ENCODE data around the gene GSK3B.
"Not testable (repeated sequence)": the region's sequence is repeated elsewhere in the genome, so short reads cannot be mapped to it uniquely, and the experiment has no call there.

Gene GSK3B

DNA sequence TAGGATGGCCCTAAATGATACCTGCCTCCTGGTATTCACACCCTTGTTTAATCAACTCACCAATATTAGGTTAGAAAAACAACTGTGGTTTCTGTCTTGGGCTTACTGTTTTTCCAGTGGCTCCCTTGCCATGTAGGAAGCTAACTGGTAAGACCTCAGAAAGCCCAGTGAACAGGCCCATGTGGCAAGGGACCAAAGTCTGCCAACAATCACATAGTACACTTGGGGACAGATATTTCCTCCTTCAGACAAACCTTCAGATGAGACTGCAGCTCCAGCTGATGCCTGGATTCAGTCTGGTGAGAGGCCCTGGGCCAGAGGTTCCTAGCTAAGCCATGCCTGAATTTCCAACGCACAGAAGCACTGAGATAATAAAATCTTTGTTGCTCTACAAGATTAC is 96.1 kb downstream of the GSK3B start:
- no peak for DNase-seq

GRCh38 chr3:119990888-119991287 is 103.4 kb downstream of the GSK3B start:
- no peak for DNase-seq

DNA sequence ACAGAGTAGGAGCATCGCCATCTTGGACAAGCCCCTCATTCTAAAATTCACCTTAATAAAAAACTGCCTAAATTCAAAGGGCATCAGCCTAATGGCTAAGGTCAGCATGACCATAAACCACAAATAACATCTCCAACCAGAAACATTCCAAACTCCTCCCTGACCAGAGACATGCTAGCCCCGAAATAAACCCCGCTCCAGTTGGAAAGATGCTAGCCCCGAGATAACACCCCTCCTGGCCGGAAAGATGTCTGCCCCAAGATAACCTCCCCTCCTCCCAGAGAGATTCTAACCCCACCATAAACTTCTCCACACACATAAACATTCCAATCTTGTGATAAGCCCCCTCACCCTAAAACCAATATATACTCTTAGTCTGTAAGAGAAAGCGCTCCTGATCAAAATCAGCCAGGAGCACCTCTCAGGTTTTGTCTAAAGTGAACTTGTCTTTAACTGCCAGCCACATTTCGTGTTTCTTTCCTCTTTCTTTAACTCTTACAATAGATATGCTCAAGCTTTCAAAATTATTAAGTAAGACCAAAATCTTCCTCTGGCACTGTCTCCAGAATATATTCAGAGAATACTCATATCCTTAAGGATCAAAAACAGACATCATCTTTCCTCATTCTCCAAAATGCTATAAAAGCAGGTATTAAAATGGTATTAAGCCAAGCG is 104.1 kb downstream of the GSK3B start:
- no peak for DNase-seq

- DNase-seq, result not testable (repeated sequence)
Measured at GRCh38 chr3:119986812-119987211, 107.4 kb downstream of the GSK3B start.

DNA sequence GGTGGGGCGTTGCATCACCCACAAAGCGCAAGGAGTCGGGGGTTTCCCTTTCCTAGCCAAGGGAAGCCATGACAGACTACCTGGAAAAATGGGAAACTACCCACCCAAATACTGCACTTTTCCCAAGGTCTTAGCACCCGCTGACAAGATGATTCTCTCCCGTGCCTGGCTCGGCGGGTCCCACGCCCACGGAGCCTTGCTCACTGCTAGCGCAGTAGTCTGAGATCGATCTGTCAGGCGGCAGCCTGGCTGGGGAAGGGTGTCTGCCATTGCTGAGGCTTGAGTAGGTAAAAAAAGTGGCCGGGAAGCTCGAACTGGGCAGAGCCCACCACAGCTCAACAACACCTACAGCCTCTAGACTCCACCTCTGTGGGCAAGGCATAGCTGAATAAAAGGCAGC is 112.9 kb downstream of the GSK3B start:
- DNase-seq, result no peak

- no peak for DNase-seq
Measured at GRCh38 chr3:119978554-119979208, 115.6 kb downstream of the GSK3B start.

GRCh38 chr3:119977353-119977752 is 116.9 kb downstream of the GSK3B start:
- no peak for DNase-seq

DNA sequence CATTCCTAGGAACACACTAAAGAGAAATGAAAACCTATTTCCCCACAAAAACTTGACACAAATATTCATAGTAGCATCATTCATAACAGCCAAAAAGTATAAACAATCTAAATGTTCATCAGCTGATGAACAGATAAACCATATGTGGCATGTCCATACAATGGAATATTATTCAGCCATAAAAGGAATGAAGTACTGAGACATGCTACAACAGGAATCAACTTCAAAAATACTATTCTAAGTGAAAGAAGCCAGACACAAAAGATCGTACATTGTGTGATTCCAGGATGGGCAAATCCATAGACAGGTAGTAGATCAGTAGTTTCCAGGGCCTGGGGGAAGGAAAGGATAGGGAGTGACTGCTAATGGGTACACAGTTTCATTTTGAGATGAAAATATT is 118.0 kb downstream of the GSK3B start:
- DNase-seq, result no peak

DNA sequence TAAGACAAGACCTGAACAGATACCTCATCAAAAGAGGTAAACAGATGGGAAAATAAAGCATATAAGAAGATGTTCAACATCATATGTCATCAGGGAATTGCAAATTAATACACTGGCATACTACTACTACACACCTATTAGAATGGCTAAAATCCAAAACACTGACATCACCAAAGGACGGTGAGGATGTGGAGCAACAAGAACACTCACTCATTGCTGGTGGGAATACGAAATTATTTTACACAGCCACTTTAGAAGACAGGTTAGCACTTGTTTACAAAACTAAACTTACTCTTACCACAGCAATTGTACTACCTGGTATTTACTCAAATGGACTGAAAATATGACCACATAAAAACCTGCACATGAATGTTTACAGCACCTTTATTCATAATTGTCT is 119.6 kb downstream of the GSK3B start:
- no peak for DNase-seq

DNA sequence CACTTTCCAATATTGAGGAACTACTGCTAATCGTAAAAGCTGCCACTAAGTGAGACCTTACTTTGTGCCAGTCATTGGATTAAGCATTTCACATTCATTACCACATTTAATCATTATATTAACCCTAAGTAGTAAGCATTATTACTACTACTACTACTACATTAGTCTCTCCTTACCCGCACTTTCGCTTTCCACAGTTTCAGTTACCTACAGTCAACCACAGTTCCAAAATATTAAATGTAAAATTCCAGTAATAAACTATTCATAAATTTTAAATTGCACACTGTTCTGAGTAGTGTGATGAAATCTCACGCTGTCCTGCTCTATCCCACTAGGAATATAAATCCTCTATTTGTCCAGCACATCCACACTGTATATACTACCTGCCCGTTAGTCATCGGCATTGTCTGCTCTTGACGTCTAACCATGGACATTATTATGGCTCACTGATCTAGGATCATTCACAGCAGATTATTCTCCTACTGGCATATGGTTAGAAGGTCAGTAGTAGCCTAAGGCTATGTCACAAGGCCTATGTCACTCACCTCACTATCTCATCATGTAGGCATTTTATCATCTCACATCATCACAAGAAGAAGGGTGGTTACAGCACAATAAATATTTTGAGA is 121.1 kb downstream of the GSK3B start:
- no peak for DNase-seq

- no peak for DNase-seq
Measured at GRCh38 chr3:119969759-119970158, 124.5 kb downstream of the GSK3B start.

DNA sequence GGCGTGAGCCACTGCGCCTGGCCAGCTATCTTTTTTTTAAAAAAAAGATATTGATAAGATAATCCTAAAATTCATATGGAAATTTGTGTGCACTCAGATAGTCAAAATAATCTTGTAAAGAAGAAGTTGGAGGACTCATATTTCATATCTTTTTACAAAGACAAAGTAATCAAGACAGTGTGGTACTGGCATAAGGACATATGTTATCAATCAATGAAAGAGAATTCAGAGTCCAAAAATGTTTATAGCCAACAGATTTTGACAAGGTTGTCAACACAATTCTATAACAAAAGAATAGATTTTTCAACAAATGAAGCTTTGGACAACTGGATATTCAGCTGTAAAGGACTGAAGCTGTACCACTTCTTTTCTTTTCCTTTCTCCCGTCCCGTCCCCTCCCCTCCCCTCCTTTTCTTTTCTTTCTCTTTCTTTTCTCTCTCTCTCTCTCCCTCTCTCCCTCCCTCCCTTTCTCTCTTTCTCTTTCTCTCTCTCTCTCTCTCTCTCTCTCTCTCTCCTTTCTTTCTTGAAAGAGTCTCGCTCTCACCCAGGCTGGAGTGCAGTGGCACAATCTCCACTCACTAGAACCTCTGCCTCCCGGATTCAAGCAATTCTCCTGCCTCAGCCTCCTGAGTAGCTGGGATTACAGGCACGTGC is 126.8 kb downstream of the GSK3B start:
- DNase-seq, result no peak

DNA sequence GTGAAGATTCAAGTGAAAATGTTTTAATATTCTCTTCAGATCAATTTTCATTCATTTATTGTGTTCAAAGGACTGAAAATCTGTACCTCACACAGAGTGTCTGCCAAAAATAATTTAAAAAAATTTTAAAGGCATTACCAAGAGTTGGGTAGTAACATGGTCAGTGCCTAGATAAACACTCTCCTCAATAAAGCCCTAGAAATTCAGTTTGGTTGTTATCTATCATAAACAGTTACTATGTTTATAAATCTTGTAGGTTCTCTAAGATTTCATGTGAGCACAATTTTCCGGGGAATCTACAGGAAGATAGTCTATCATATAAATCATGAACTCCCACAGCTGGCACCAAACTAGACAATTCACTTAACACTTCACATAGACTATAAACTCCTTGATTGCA is 128.6 kb downstream of the GSK3B start:
- DNase-seq, result no peak

DNA sequence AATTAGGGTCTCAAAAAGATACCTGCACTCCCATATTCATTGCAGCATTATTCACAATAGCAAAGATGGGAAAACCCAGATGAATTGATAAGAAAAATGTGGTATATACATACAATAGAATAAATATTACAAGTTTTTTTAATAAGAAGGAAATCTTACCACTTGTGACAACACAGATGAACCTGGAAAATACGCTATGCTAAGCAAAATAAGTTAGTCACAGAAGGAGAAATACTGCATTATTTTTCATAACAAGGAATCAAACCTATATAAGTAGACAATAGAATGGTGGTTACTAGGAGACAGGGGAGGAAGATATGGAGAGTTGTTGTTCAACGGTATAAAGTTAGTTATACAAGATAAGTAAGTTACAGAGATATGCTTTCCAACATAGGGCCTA is 130.0 kb downstream of the GSK3B start:
- DNase-seq, result no peak

DNA sequence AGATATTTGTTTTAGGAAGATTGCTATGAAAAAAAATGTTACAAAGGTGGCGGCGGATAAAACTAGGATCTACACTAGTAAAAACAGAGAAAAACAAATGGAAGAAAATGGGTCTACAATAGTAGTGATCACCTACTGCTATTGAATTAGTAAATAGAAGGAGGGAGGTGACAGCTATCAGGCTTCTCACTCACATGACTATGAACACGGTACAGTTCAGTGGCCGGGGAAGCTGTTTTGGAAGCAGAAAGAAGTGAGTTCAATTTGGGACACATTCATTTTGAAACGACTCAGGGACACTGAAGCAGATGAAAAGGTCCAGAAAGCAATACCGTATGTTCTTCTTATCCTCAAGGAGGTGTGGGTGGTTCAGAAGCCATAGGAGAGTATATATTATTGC is 138.3 kb downstream of the GSK3B start:
- DNase-seq, result no peak

DNA sequence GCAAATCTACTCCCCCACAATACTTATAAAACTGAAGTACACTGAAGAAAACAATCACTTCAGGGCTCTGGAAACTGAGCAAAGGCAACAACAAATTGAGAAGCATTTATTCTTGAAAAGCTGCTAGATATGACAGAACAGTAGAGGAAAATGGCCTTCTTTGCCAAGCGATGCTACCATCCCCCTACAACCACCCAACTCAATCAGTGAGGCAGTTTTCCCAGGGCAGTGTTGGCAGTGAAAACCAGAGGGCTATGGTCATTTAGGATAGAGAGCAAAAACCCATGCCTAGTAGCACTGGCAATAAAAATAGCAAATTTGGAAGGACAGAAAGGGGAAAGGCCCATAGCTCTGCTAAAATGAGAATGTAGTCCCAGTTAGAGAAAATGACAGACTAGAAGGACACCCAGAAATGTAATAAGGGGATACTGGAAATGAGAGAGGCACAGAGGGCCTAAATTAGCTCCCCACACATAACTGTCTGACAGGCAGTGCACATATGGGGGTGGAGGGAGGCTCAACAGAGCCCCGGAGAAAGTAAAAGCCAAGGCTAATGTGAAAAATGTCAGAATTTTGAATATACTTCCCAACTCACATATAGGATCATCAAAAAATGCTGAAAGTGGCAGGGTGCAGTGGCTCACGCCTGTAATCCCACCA is 143.5 kb downstream of the GSK3B start:
- no peak for DNase-seq

GRCh38 chr3:119945291-119945690 is 149.0 kb downstream of the GSK3B start:
- no peak for DNase-seq

DNA sequence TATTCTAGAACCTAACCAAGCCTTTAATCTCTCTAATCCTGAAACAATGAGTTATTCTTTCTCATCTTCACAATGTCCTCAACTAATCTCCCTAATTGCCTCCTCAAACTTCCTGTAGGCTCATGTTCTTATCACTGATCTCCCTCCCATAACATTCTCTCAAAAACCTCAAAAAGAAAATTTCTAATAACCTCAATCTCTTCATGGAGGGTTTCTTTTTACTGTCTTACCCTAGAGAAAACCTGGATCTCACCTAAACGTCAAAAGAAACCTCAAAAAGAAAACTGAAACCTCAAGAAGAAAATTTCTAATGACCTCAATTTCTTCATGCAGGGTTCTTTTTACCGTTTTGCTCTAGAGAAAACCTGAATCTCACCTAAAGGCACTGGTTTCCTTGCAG is 150.2 kb downstream of the GSK3B start:
- DNase-seq, result no peak

GRCh38 chr3:119939077-119939476 is 155.2 kb downstream of the GSK3B start:
- no peak for DNase-seq

- DNase-seq, result peak; percentile 1
Measured at GRCh38 chr3:119937229-119937628, 157.0 kb downstream of the GSK3B start.

- no peak for DNase-seq
Measured at GRCh38 chr3:119934249-119934648, 160.0 kb downstream of the GSK3B start.

DNA sequence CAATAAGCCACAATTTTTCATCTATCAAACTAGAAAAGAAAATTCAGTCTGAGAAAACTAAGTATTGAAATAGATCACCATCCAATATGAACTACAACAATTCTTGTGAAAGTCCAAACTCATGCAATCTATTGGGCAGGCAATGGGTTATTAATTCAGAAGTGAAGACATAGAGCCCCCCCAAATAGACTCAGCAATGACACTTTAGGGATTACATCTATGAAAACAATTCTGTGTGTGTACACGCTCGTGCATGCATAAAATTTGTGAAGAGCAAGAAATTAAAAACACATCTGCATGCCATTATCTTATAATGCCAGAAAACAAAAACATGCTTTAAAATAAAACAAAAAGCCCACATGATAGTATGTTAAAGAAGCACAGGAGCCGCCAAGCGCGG is 161.0 kb downstream of the GSK3B start:
- no peak for DNase-seq

DNA sequence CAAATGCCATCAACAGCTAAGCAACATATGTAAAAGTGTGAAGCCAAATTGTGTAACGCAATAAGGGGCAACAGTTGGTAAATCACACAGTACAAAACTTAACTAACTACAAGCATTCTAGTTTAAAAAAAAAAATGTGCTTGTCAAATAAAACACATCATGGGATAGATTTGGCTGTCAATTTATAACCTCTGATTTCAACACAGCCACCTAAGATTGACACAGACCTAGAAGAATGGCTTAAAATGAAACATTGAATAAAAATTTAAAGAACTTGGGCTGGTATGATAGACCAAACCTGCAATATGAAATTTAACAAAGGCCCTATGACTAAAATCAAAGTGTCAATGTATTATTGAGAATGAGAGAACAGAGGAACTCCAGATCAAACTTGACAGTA is 164.0 kb downstream of the GSK3B start:
- DNase-seq, result no peak
